C4-2B (cell line): Measurements from ENCODE around the gene SDHAF3.

Source experiments
- ZFX ChIP-seq: fragments of 450-650 bp; IDR thresholded peaks from 2 replicates; pipeline ENCODE4 v1.6.1; 2017
- TF ChIP-seq, protein P1 (sequence below): fragments of 450-650 bp; conservative IDR thresholded peaks from 2 replicates; pipeline ENCODE4 v1.5.1; 2017; ENCODE audit warnings: mild to moderate bottlenecking

DNA sequence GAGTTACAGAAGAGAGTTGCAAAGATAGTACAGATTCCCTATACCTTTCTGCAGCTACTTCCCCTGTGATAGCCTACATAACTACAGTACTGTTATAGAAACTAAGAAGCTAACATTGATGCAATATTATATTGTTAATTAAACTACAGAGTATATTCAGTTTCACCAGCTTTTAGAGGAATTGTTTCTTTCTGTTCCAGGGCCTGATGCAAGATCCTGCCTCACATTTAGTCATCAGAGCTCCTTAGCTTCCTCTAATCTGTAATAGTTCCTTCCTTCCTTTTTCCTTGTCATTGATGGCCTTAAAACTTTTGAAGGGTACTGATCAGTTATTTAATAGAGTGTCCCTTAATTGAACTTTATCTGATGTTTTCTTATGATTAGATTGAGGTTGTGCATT, 56.8 kb downstream of the SDHAF3 start:
- TF ChIP-seq, protein P1, sequence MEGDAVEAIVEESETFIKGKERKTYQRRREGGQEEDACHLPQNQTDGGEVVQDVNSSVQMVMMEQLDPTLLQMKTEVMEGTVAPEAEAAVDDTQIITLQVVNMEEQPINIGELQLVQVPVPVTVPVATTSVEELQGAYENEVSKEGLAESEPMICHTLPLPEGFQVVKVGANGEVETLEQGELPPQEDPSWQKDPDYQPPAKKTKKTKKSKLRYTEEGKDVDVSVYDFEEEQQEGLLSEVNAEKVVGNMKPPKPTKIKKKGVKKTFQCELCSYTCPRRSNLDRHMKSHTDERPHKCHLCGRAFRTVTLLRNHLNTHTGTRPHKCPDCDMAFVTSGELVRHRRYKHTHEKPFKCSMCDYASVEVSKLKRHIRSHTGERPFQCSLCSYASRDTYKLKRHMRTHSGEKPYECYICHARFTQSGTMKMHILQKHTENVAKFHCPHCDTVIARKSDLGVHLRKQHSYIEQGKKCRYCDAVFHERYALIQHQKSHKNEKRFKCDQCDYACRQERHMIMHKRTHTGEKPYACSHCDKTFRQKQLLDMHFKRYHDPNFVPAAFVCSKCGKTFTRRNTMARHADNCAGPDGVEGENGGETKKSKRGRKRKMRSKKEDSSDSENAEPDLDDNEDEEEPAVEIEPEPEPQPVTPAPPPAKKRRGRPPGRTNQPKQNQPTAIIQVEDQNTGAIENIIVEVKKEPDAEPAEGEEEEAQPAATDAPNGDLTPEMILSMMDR = no peak
- TF ChIP-seq ZFX = no peak
